HepG2 (cell line): ENCODE data around the gene ZNF74. TPM values are rescaled to one million over a fixed set of nuclear protein-coding genes. Genes with fewer than 3 reads are reported as not detected.

Source experiments
- ASH2L ChIP-seq: fragments of 300-600, 200-600 bp; sonication (generic); IDR thresholded peaks from 2 replicates; pipeline ENCODE4 v1.7.0; 2017; ENCODE audit warnings: low read depth, mild to moderate bottlenecking, moderate library complexity, mixed read lengths, low read length; ENCODE audit not compliant: insufficient read length
- BRD4 ChIP-seq: sonication (generic); formaldehyde crosslinking; IDR thresholded peaks from 2 replicates; pipeline ENCODE4 v1.4.0; 2020; ENCODE audit warnings: missing genetic modification reagents
- EP300 ChIP-seq, 3 experiments: sonication (generic) in 1 of 3; formaldehyde crosslinking in 1 of 3; IDR thresholded peaks; 2 replicates each; pipeline versions ENCODE4 v1.5.1 to v1.6.1; 2011 to 2020; ENCODE audit warnings: low read depth in 2 of 3, low read length in 2 of 3, borderline replicate concordance in 1 of 3, improper control_type of control experiment in 1 of 3, mild to moderate bottlenecking in 1 of 3, missing genetic modification reagents in 1 of 3, moderate library complexity in 1 of 3
- ETV6 ChIP-seq: sonication (generic); formaldehyde crosslinking; conservative IDR thresholded peaks from 2 replicates; pipeline ENCODE4 v1.4.0; 2020; ENCODE audit warnings: missing genetic modification reagents
- FOSL2 ChIP-seq: sonication (generic); formaldehyde crosslinking; IDR thresholded peaks from 2 replicates; pipeline ENCODE4 v1.4.0; 2020; ENCODE audit warnings: missing genetic modification reagents
- HOXA7 ChIP-seq: sonication (generic); formaldehyde crosslinking; IDR thresholded peaks from 2 replicates; pipeline ENCODE4 v1.8.1; 2022; ENCODE audit warnings: mild to moderate bottlenecking, missing genetic modification reagents, moderate library complexity
- MED1 ChIP-seq: sonication (generic); formaldehyde crosslinking; IDR thresholded peaks from 2 replicates; pipeline ENCODE4 v1.4.0; 2020; ENCODE audit warnings: missing genetic modification reagents
- MTERF4 ChIP-seq: sonication (generic); formaldehyde crosslinking; IDR thresholded peaks from 2 replicates; pipeline ENCODE4 v1.8.0; 2023; ENCODE audit warnings: mild to moderate bottlenecking, missing genetic modification reagents
- NAIF1 ChIP-seq: sonication (generic); formaldehyde crosslinking; IDR thresholded peaks from 2 replicates; pipeline ENCODE4 v1.5.0; 2020; ENCODE audit warnings: mild to moderate bottlenecking, missing genetic modification reagents, borderline replicate concordance
- NFKBIZ ChIP-seq: IDR thresholded peaks from 2 replicates; pipeline ENCODE4 v1.6.1; 2018; ENCODE audit warnings: missing genetic modification reagents, missing compliant biosample characterization
- PHF8 ChIP-seq: sonication (generic); formaldehyde crosslinking; IDR thresholded peaks from 2 replicates; pipeline ENCODE4 v1.5.0; 2020; ENCODE audit warnings: missing genetic modification reagents
- SMARCC2 ChIP-seq: fragments of 450-650 bp; IDR thresholded peaks from 2 replicates; pipeline ENCODE4 v1.6.1; 2017; ENCODE audit warnings: antibody characterized with exemption, mild to moderate bottlenecking
- ZBTB14 ChIP-seq: sonication (generic); formaldehyde crosslinking; IDR thresholded peaks from 2 replicates; pipeline ENCODE4 v1.4.0; 2020; ENCODE audit warnings: missing genetic modification reagents
- ZBTB26 ChIP-seq: IDR thresholded peaks from 2 replicates; pipeline ENCODE4 v1.6.1; 2016; ENCODE audit warnings: missing compliant biosample characterization, missing genetic modification reagents, borderline replicate concordance
- ZMYM2 ChIP-seq: sonication (generic); formaldehyde crosslinking; IDR thresholded peaks from 2 replicates; pipeline ENCODE4 v1.8.0; 2022; ENCODE audit warnings: mild to moderate bottlenecking, missing genetic modification reagents
- ZNF432 ChIP-seq: sonication (generic); formaldehyde crosslinking; IDR thresholded peaks from 2 replicates; pipeline ENCODE4 v1.5.0; 2020; ENCODE audit warnings: missing genetic modification reagents, mild to moderate bottlenecking, borderline replicate concordance
- ZNF547 ChIP-seq: sonication (generic); formaldehyde crosslinking; IDR thresholded peaks from 2 replicates; pipeline ENCODE4 v1.5.1; 2020; ENCODE audit warnings: mild to moderate bottlenecking, missing genetic modification reagents
- ZNF678 ChIP-seq: sonication (generic); formaldehyde crosslinking; IDR thresholded peaks from 2 replicates; pipeline ENCODE4 v1.4.0; 2020; ENCODE audit warnings: mild to moderate bottlenecking, missing genetic modification reagents
- ZNF713 ChIP-seq: sonication (generic); formaldehyde crosslinking; IDR thresholded peaks from 2 replicates; pipeline ENCODE4 v1.4.0; 2020; ENCODE audit warnings: mild to moderate bottlenecking, missing genetic modification reagents
- ZNF879 ChIP-seq: sonication (generic); formaldehyde crosslinking; IDR thresholded peaks from 2 replicates; pipeline ENCODE4 v1.8.1; 2023; ENCODE audit warnings: missing genetic modification reagents
- ZSCAN21 ChIP-seq: sonication (generic); formaldehyde crosslinking; IDR thresholded peaks from 2 replicates; pipeline ENCODE4 v1.8.0; 2022; ENCODE audit warnings: mild to moderate bottlenecking, missing genetic modification reagents, moderate library complexity, borderline replicate concordance
- polyA plus RNA-seq, 8 experiments: library from polyadenylated mRNA; depleted of rRNA in 3 of 8; stranded (reverse) in 7 of 8; unstranded in 1 of 8; fragments of >200 nt; fragmentation: Illumina TruSeq in 4 of 8; extraction: Trizol in 4 of 8; gene quantifications; 2 replicates each; pipeline versions ENCODE4 v1.2.1 to v1.2.3, GENCODE V29; 2011 to 2016; ENCODE audit warnings: low read depth in 4 of 8, missing spikeins in 1 of 8, mixed read lengths in 1 of 8; ENCODE audit not compliant: insufficient read depth in 1 of 8
- total RNA-seq, 5 experiments: library from RNA; depleted of rRNA; stranded (reverse); fragments of >200 nt; fragmentation: Illumina TruSeq; extraction: Trizol; gene quantifications; 2 replicates each; pipeline ENCODE4 v1.2.3, GENCODE V29; 2016; ENCODE audit warnings: low read depth in 1 of 5
- TF ChIP-seq, protein P1 (sequence below): sonication (generic); formaldehyde crosslinking; IDR thresholded peaks from 2 replicates; pipeline ENCODE4 v1.5.0; 2020; ENCODE audit warnings: missing genetic modification reagents
- TF ChIP-seq, protein P2 (sequence below): sonication (generic); formaldehyde crosslinking; IDR thresholded peaks from 2 replicates; pipeline ENCODE4 v1.5.0; 2020; ENCODE audit warnings: missing genetic modification reagents
- TF ChIP-seq, protein P3 (sequence below): sonication (generic); formaldehyde crosslinking; IDR thresholded peaks from 2 replicates; pipeline ENCODE4 v1.5.0; 2020; ENCODE audit warnings: missing genetic modification reagents, mild to moderate bottlenecking, borderline replicate concordance

Gene ZNF74
- total and polyA plus RNA-seq, 2 of the 13 experiments (the other 11 are each of a cell fraction or from before 2014, with no cell fraction given) = 6.3 to 9.1 TPM

GRCh38 chr22:20418211-20418788, 24.3 kb downstream of the ZNF74 start (continued):
- TF ChIP-seq NAIF1 (CRISPR knock-in tag) = no peak
- TF ChIP-seq ZNF713 (CRISPR knock-in tag) = 0 out of 2 replicates have a peak, but pooled peaks have one; percentile 54
- no peak for TF ChIP-seq ZNF678 (CRISPR knock-in tag)
- TF ChIP-seq, protein P1, sequence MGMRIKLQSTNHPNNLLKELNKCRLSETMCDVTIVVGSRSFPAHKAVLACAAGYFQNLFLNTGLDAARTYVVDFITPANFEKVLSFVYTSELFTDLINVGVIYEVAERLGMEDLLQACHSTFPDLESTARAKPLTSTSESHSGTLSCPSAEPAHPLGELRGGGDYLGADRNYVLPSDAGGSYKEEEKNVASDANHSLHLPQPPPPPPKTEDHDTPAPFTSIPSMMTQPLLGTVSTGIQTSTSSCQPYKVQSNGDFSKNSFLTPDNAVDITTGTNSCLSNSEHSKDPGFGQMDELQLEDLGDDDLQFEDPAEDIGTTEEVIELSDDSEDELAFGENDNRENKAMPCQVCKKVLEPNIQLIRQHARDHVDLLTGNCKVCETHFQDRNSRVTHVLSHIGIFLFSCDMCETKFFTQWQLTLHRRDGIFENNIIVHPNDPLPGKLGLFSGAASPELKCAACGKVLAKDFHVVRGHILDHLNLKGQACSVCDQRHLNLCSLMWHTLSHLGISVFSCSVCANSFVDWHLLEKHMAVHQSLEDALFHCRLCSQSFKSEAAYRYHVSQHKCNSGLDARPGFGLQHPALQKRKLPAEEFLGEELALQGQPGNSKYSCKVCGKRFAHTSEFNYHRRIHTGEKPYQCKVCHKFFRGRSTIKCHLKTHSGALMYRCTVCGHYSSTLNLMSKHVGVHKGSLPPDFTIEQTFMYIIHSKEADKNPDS (CRISPR knock-in tag) = no peak
- no peak for TF ChIP-seq ZBTB14 (CRISPR knock-in tag)
- TF ChIP-seq, protein P2, sequence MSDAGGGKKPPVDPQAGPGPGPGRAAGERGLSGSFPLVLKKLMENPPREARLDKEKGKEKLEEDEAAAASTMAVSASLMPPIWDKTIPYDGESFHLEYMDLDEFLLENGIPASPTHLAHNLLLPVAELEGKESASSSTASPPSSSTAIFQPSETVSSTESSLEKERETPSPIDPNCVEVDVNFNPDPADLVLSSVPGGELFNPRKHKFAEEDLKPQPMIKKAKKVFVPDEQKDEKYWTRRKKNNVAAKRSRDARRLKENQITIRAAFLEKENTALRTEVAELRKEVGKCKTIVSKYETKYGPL (CRISPR knock-in tag) = no peak
- no peak for TF ChIP-seq BRD4 (CRISPR knock-in tag)
- no peak for TF ChIP-seq ASH2L
- no peak for TF ChIP-seq FOSL2 (CRISPR knock-in tag)
- TF ChIP-seq ZMYM2 = no peak
- TF ChIP-seq MED1 (CRISPR knock-in tag) = no peak
- no peak for TF ChIP-seq NFKBIZ
- no peak for TF ChIP-seq HOXA7 (CRISPR knock-in tag)
- no peak for TF ChIP-seq MTERF4 (CRISPR knock-in tag)
- no peak for TF ChIP-seq ZNF432 (CRISPR knock-in tag)
- TF ChIP-seq SMARCC2 = no peak
- TF ChIP-seq ZNF879 (CRISPR knock-in tag) = no peak
- TF ChIP-seq ZNF547 (CRISPR knock-in tag) = 0 out of 2 replicates have a peak, but pooled peaks have one; percentile 44
- peak; percentile 64; the same call in 1 of the 2 replicates for TF ChIP-seq ZSCAN21 (CRISPR knock-in tag)
- no peak for TF ChIP-seq ETV6
- TF ChIP-seq, protein P3, sequence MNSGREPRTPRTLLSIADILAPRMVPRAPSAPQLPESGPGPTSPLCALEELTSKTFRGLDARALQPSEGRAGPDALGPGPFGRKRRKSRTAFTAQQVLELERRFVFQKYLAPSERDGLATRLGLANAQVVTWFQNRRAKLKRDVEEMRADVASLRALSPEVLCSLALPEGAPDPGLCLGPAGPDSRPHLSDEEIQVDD = no peak
- TF ChIP-seq EP300 (IDR thresholded peaks at IDR 0.05; ENCODE audit: low read depth in 2 of 2, low read length in 2 of 2) = no peak
- TF ChIP-seq EP300 (CRISPR knock-in tag; IDR thresholded peaks at IDR 0.05; ENCODE audit: borderline replicate concordance) = no peak
- no peak; the same call in 1 of the 2 replicates for TF ChIP-seq PHF8 (CRISPR knock-in tag)
- no peak for TF ChIP-seq ZBTB26 (CRISPR knock-in tag)
